Keratinocyte (primary cell): ENCODE measurements around the gene MTUS2. TPM values are rescaled to one million over a fixed set of nuclear protein-coding genes. Genes with fewer than 3 reads are reported as not detected.

ENCODE experiments used
- DNase-seq: peaks from one replicate; pipeline ENCODE4 v3.0.0-alpha.2; 2011; ENCODE audit warnings: low read depth, missing footprints, low spot score
- FAIRE-seq: peaks from 2 replicates; lab custom pipeline; 2011; peaks lifted over from hg19 to GRCh38; lab: Jason Lieb, UNC
- H2AFZ ChIP-seq: 2 replicates; pipeline ENCODE4 v1.6.0; 2012; ENCODE audit warnings: low read length, control low read depth, inconsistent platforms; ENCODE audit not compliant: control insufficient read depth
- H3K27ac ChIP-seq: 2 replicates; pipeline ENCODE4 v1.5.1; 2011; ENCODE audit warnings: low read length; ENCODE audit not compliant: control insufficient read depth, insufficient read depth
- H3K27me3 ChIP-seq: 3 replicates; pipeline ENCODE4 v1.6.0; 2011; ENCODE audit warnings: low read length; ENCODE audit not compliant: control insufficient read depth, insufficient read depth; ENCODE audit errors: extremely low read depth
- H3K36me3 ChIP-seq, 2 experiments: 2 replicates in 1 of 2; 3 replicates in 1 of 2; pipeline ENCODE4 v1.5.1; 2011; ENCODE audit warnings: low read length in 2 of 2, mild to moderate bottlenecking in 1 of 2; ENCODE audit not compliant: control insufficient read depth in 2 of 2, insufficient read depth in 2 of 2; ENCODE audit errors: extremely low read depth in 1 of 2
- H3K4me1 ChIP-seq: 3 replicates; pipeline ENCODE4 v1.5.1; 2011; ENCODE audit warnings: low read length; ENCODE audit not compliant: control insufficient read depth, insufficient read depth; ENCODE audit errors: extremely low read depth
- H3K4me2 ChIP-seq: 3 replicates; pipeline ENCODE4 v1.6.0; 2011; ENCODE audit warnings: low read depth, low read length; ENCODE audit not compliant: control insufficient read depth, insufficient read depth; ENCODE audit errors: extremely low read depth
- H3K4me3 ChIP-seq, 3 experiments: fragments of 200-600 bp in 1 of 3; sonication (generic) in 1 of 3; 2 replicates in 2 of 3; 3 replicates in 1 of 3; pipeline ENCODE4 v1.5.1; 2011 to 2016; ENCODE audit warnings: low read length in 3 of 3, mild to moderate bottlenecking in 3 of 3, control low read depth in 2 of 3, inconsistent platforms in 1 of 3, low read depth in 1 of 3, mixed read lengths in 1 of 3, mixed run types in 1 of 3, moderate library complexity in 1 of 3; ENCODE audit not compliant: control insufficient read depth in 2 of 3, insufficient read depth in 2 of 3; ENCODE audit errors: extremely low read depth in 1 of 3
- H3K79me2 ChIP-seq: 2 replicates; pipeline ENCODE4 v1.6.0; 2012; ENCODE audit warnings: low read length; ENCODE audit not compliant: control insufficient read depth, insufficient read depth
- H3K9ac ChIP-seq: 3 replicates; pipeline ENCODE4 v1.6.0; 2011; ENCODE audit warnings: low read length; ENCODE audit not compliant: control insufficient read depth, insufficient read depth; ENCODE audit errors: extremely low read depth
- H3K9me1 ChIP-seq: 3 replicates; pipeline ENCODE4 v1.6.0; 2011; ENCODE audit warnings: low read length; ENCODE audit not compliant: control insufficient read depth, insufficient read depth; ENCODE audit errors: extremely low read depth
- H3K9me3 ChIP-seq: 2 replicates; pipeline ENCODE4 v1.5.1; 2012; ENCODE audit warnings: low read depth, low read length; ENCODE audit not compliant: control insufficient read depth
- H4K20me1 ChIP-seq: 3 replicates; pipeline ENCODE4 v1.6.0; 2011; ENCODE audit warnings: low read length; ENCODE audit not compliant: control insufficient read depth, insufficient read depth; ENCODE audit errors: extremely low read depth
- CTCF ChIP-seq, 3 experiments: IDR thresholded peaks in 1 of 3; conservative IDR thresholded peaks in 1 of 3; optimal IDR thresholded peaks in 1 of 3; 2 replicates in 2 of 3; 3 replicates in 1 of 3; pipeline versions ENCODE3 to v1.5.1; 2011; ENCODE audit warnings: low read length in 3 of 3, mild to moderate bottlenecking in 3 of 3, moderate library complexity in 2 of 3, control low read depth in 1 of 3, inconsistent platforms in 1 of 3; ENCODE audit not compliant: insufficient read depth in 2 of 3; ENCODE audit errors: extremely low read depth in 1 of 3
- EZH2 ChIP-seq: IDR thresholded peaks from one replicate; pipeline ENCODE4 v1.6.1; 2012; ENCODE audit warnings: inconsistent platforms, mild to moderate bottlenecking, low read length, moderate library complexity
- dilution Hi-C: fragments of 300-500 bp; cut with MboI; formaldehyde crosslinking; loops from one replicate; pipeline ENCODE4 v1.7.0; 2020; ENCODE audit warnings: low sequenced_read_pairs; ENCODE audit not compliant: extremely low pct_ligation_motif_present
- polyA plus RNA-seq, 5 experiments: library from polyadenylated mRNA; depleted of rRNA in 3 of 5; stranded (reverse) in 3 of 5; stranded (forward) in 1 of 5; unstranded in 1 of 5; fragments of >200 nt; gene quantifications; 1 replicate in 1 of 5; 2 replicates in 3 of 5; 3 replicates in 1 of 5; pipeline versions ENCODE4 v1.2.1 to v1.2.3, GENCODE V29; 2011 to 2012; ENCODE audit warnings: missing spikeins in 2 of 5, low read depth in 1 of 5, low replicate concordance in 1 of 5

The MTUS2 gene
- polyA plus RNA-seq, 1 donor (not counting 4 experiments of a cell fraction or from before 2014, with no cell fraction given), result 0.17 TPM

GRCh38 chr13:29081036-29081435, 260.9 kb downstream of the MTUS2 start:
- no peaks in the 10 kb centered on the region for H3K27me3 ChIP-seq
- no peaks in the 10 kb centered on the region for H3K4me1 ChIP-seq
- no peaks in the 10 kb centered on the region for H3K9me1 ChIP-seq
- no peak overlapping the region for H3K9ac ChIP-seq
- FAIRE-seq (no peak), DNase-seq (no peak)
- no peaks in the 10 kb centered on the region for H3K9me3 ChIP-seq
- no peak overlapping the region for H3K4me2 ChIP-seq
- H3K4me3 ChIP-seq, result no peak overlapping the region
- H3K36me3 ChIP-seq, result no peaks in the 10 kb centered on the region
- dilution Hi-C loops, result no loop called here
- no peaks in the 10 kb centered on the region for H4K20me1 ChIP-seq
- no peak overlapping the region for H3K27ac ChIP-seq
- TF ChIP-seq CTCF (optimal IDR thresholded peaks at IDR 0.05 in 1 of 3, IDR thresholded peaks at IDR 0.05 in 1 of 3, conservative IDR thresholded peaks at IDR 0.05 in 1 of 3; ENCODE audit: extremely low read depth in 1 of 3, insufficient read depth in 2 of 3, low read length in 3 of 3), result peak in 1 of 3 experiments; percentile 14
- TF ChIP-seq EZH2, result no peak
- no peaks in the 10 kb centered on the region for H3K79me2 ChIP-seq
- no peak overlapping the region for H2AFZ ChIP-seq

- Histone ChIP-seq H3K9me1 (no peaks in the 10 kb centered on the region), H3K79me2 (no peaks in the 10 kb centered on the region), H3K9me3 (no peaks in the 10 kb centered on the region), H3K4me1 (no peaks in the 10 kb centered on the region), H3K27me3 (no peaks in the 10 kb centered on the region), H4K20me1 (no peaks in the 10 kb centered on the region), H3K36me3 (no peaks in the 10 kb centered on the region), H3K9ac (no peak overlapping the region), H2AFZ (no peak overlapping the region), H3K27ac (no peak overlapping the region), H3K4me2 (no peak overlapping the region), H3K4me3 (no peak overlapping the region)
- dilution Hi-C loops, result no loop called here
- FAIRE-seq (no peak), DNase-seq (no peak)
- TF ChIP-seq EZH2 (no peak), CTCF (optimal IDR thresholded peaks at IDR 0.05 in 1 of 3, IDR thresholded peaks at IDR 0.05 in 1 of 3, conservative IDR thresholded peaks at IDR 0.05 in 1 of 3; ENCODE audit: extremely low read depth in 1 of 3, insufficient read depth in 2 of 3, low read length in 3 of 3) (no peak)
These were observed 261.7 kb downstream of the MTUS2 start for GRCh38 chr13:29081697-29082440.
